Kidney epithelial cell (primary cell): ENCODE data around the gene UBALD1. TPM values are rescaled to one million over a fixed set of nuclear protein-coding genes. Genes with fewer than 3 reads are reported as not detected.

Experiments used
- DNase-seq: peaks from one replicate; pipeline ENCODE4 v3.0.0-alpha.2; 2010; ENCODE audit warnings: low read depth
- H3K27me3 ChIP-seq: 2 replicates; pipeline ENCODE4 v1.6.0; 2011; ENCODE audit warnings: low read length; ENCODE audit not compliant: control insufficient read depth, insufficient read depth
- H3K36me3 ChIP-seq: 2 replicates; pipeline ENCODE4 v1.5.1; 2011; ENCODE audit warnings: low read length; ENCODE audit not compliant: control insufficient read depth, insufficient read depth
- H3K4me3 ChIP-seq: 2 replicates; pipeline ENCODE4 v1.5.1; 2011; ENCODE audit warnings: low read depth, mild to moderate bottlenecking, control low read depth, low read length
- CTCF ChIP-seq: IDR thresholded peaks from 2 replicates; pipeline ENCODE4 v1.5.1; 2011; ENCODE audit warnings: mild to moderate bottlenecking, moderate library complexity, low read length, control low read depth, inconsistent platforms; ENCODE audit not compliant: insufficient read depth, poor library complexity, severe bottlenecking
- total RNA-seq: library from RNA; depleted of rRNA; stranded (reverse); fragments of >200 nt; gene quantifications from 2 replicates; pipeline ENCODE4 v1.2.3, GENCODE V29; 2015

Gene UBALD1
- total RNA-seq: 8.9 and 15.3 TPM in 2 replicates

- Histone ChIP-seq H3K27me3 (no peaks in the 10 kb centered on the region), H3K4me3 (peak within 1 kb of the TSS; percentile 80), H3K36me3 (no peaks in the 10 kb centered on the region)
- no peak for TF ChIP-seq CTCF
- DNase-seq: peak; percentile 49
Observed at GRCh38 chr16:4614571-4615383, at the start of gene UBALD1. Gene UBALD1, minus strand, starts transcription at chr16:4614888. Its CDS starts 91 bp downstream, at chr16:4614797.

GRCh38 chr16:4663777-4664465, 49.2 kb upstream of the UBALD1 start:
- Histone ChIP-seq H3K27me3 (no peaks in the 10 kb centered on the region), H3K4me3 (no peak overlapping the region), H3K36me3 (peaks cover 4% of the 10 kb centered on the region)
- TF ChIP-seq CTCF: no peak
- no peak for DNase-seq

- H3K4me3 ChIP-seq: no peak overlapping the region
- H3K36me3 ChIP-seq: peaks cover 4% of the 10 kb centered on the region
Observed at GRCh38 chr16:4663465-4663776, 48.7 kb upstream of the UBALD1 start.

GRCh38 chr16:4661661-4662060, 47.0 kb upstream of the UBALD1 start:
- Histone ChIP-seq H3K4me3 (no peak overlapping the region), H3K27me3 (no peaks in the 10 kb centered on the region), H3K36me3 (peaks cover 4% of the 10 kb centered on the region)
- no peak for TF ChIP-seq CTCF
- no peak for DNase-seq

More at GRCh38 chr16:4663465-4663776, 48.7 kb upstream of the UBALD1 start:
- DNase-seq: no peak
- TF ChIP-seq CTCF: no peak
- no peaks in the 10 kb centered on the region for H3K27me3 ChIP-seq

GRCh38 chr16:4660454-4661007, 45.8 kb upstream of the UBALD1 start:
- H3K4me3 ChIP-seq: no peak overlapping the region
- peaks cover 4% of the 10 kb centered on the region for H3K36me3 ChIP-seq
- H3K27me3 ChIP-seq: no peaks in the 10 kb centered on the region
- peak; percentile 76 for DNase-seq
- no peak for TF ChIP-seq CTCF
